Islet precursor cell (in vitro differentiated cells): ENCODE measurements around the gene AMTN.
A peak's percentile ranks its signal among the peaks of the same experiment; 100 is the strongest.
"Not testable (repeated sequence)": the region's sequence is repeated elsewhere in the genome, so short reads cannot be mapped to it uniquely, and the experiment has no call there.

Experiments used
- DNase-seq: peaks from one replicate; pipeline ENCODE4 v3.0.0-alpha.2; 2018

The AMTN gene

GRCh38 chr4:70518269-70518668 lies at the start of gene AMTN:
TSS of gene AMTN (plus strand) at chr4:70518569. CDS start at chr4:70518778, 209 bp downstream.
- DNase-seq = no peak

- DNase-seq = no peak
These were observed 46.5 kb upstream of the AMTN start, which contains the start of gene MUC7 for GRCh38 chr4:70471897-70472296. TSS of gene MUC7 (plus strand) at chr4:70472197. CDS start at chr4:70474022, 1,825 bp downstream.

GRCh38 chr4:70473679-70474078 lies 44.7 kb upstream of the AMTN start:
- DNase-seq = no peak

GRCh38 chr4:70488748-70489147 lies 29.6 kb upstream of the AMTN start:
- no peak for DNase-seq

GRCh38 chr4:70496231-70496630 lies 22.1 kb upstream of the AMTN start:
- no peak for DNase-seq

GRCh38 chr4:70501838-70502237 lies 16.5 kb upstream of the AMTN start:
- not testable (repeated sequence) for DNase-seq

GRCh38 chr4:70504733-70505132 lies 13.6 kb upstream of the AMTN start:
- no peak for DNase-seq

GRCh38 chr4:70505151-70505748 lies 13.1 kb upstream of the AMTN start:
- peak; percentile 79 for DNase-seq

GRCh38 chr4:70508801-70509200 lies 9.6 kb upstream of the AMTN start:
- no peak for DNase-seq

- no peak for DNase-seq
These were observed 7.0 kb upstream of the AMTN start for GRCh38 chr4:70511365-70511764.

GRCh38 chr4:70515367-70516250 lies 2.8 kb upstream of the AMTN start:
- no peak for DNase-seq

- no peak for DNase-seq
These were observed 347 bp downstream of the AMTN start for GRCh38 chr4:70518716-70519115.

GRCh38 chr4:70522626-70523025 lies 4.3 kb downstream of the AMTN start:
- DNase-seq = no peak

GRCh38 chr4:70530997-70531396 lies 12.6 kb downstream of the AMTN start:
- DNase-seq = no peak

GRCh38 chr4:70531981-70532380 lies 13.6 kb downstream of the AMTN start:
- DNase-seq = no peak

- no peak for DNase-seq
These were observed 14.8 kb downstream of the AMTN start for GRCh38 chr4:70533211-70533610.

- DNase-seq = no peak
These were observed 15.4 kb downstream of the AMTN start for GRCh38 chr4:70533791-70534190.

GRCh38 chr4:70534886-70535285 lies 16.5 kb downstream of the AMTN start:
- not testable (repeated sequence) for DNase-seq

- no peak for DNase-seq
These were observed 20.5 kb downstream of the AMTN start for GRCh38 chr4:70538869-70539268.

GRCh38 chr4:70544279-70544868 lies 26.0 kb downstream of the AMTN start:
- DNase-seq = no peak

GRCh38 chr4:70556856-70557255 lies 38.5 kb downstream of the AMTN start:
- no peak for DNase-seq

GRCh38 chr4:70559211-70559830 lies 41.0 kb downstream of the AMTN start:
- peak; percentile 60 for DNase-seq

- no peak for DNase-seq
These were observed 41.6 kb downstream of the AMTN start for GRCh38 chr4:70559924-70560323.
